Right kidney (tissue), 1 donor: ENCODE data around the gene CLASP2.
"Not testable (repeated sequence)": the region's sequence is repeated elsewhere in the genome, so short reads cannot be mapped to it uniquely, and the experiment has no call there.

ENCODE experiments used
- DNase-seq: peaks from one replicate; pipeline ENCODE4 v3.0.0-alpha.2; 2016

The CLASP2 gene

GRCh38 chr3:33451994-33452393 lies 266.1 kb downstream of the CLASP2 start:
- not testable (repeated sequence) for DNase-seq

GRCh38 chr3:33447958-33448357 lies 270.1 kb downstream of the CLASP2 start:
- no peak for DNase-seq

DNA sequence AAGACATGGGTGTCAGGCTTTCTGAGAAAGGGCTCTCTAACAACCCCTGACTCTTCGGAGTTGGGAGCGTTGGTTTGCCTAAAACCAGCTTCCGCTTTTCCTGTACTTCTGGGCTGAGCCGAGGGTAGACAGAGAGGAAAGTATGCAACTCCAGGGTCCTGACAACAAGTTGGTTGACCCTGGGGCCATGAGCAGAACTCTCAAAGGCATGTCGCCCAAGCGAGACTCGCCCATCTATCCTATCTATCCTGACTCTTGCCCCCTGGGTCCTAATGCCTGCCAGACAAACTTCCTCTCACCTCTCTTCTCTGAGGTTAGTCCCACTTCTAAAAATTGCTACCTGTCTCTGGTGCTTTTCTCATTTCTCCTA lies 270.8 kb downstream of the CLASP2 start:
- not testable (repeated sequence) for DNase-seq
